Heart left ventricle (tissue), 16 donors: ENCODE measurements around the gene TRAF4. TPM values are rescaled to one million over a fixed set of nuclear protein-coding genes. Genes with fewer than 3 reads are reported as not detected.
A peak's percentile ranks its signal among the peaks of the same experiment; 100 is the strongest.
"Not testable (repeated sequence)": the region's sequence is repeated elsewhere in the genome, so short reads cannot be mapped to it uniquely, and the experiment has no call there.

Experiments used
- ATAC-seq, 4 donors: fragments of 200-7000 bp; cut with Tn5 transposase; one replicate each; pipeline ENCODE4 v1.9.1; 2020 to 2022; ENCODE audit warnings: moderate library complexity in 4 of 4, mild to moderate bottlenecking in 3 of 4, moderate number of reproducible peaks in 1 of 4
- DNase-seq, 5 donors: peaks; one replicate each; pipeline ENCODE4 v3.0.0-alpha.2; 2020
- H3K27ac ChIP-seq, 12 donors: fragments of 200-600 bp; sonication (generic) in 4 of 12; one replicate each; pipeline versions ENCODE4 v1.5.0 to v1.8.0; 2016 to 2022; ENCODE audit warnings: mild to moderate bottlenecking in 2 of 12
- H3K27me3 ChIP-seq, 9 donors: fragments of 200-600 bp; sonication (generic) in 2 of 9; one replicate each; pipeline versions ENCODE4 v1.5.1 to v1.8.0; 2016 to 2022; ENCODE audit warnings: mild to moderate bottlenecking in 3 of 9
- H3K36me3 ChIP-seq, 9 donors: fragments of 200-600 bp; sonication (generic) in 2 of 9; one replicate each; pipeline versions ENCODE4 v1.5.0 to v1.8.0; 2018 to 2022; ENCODE audit warnings: mild to moderate bottlenecking in 2 of 9
- H3K4me1 ChIP-seq, 12 donors: fragments of 200-600 bp; sonication (generic) in 4 of 12; one replicate each; pipeline versions ENCODE4 v1.5.0 to v1.8.0; 2016 to 2022; ENCODE audit warnings: mild to moderate bottlenecking in 3 of 12
- H3K4me3 ChIP-seq, 12 donors: fragments of 200-600 bp; sonication (generic) in 4 of 12; one replicate each; pipeline versions ENCODE4 v1.5.0 to v1.8.0; 2017 to 2022; ENCODE audit warnings: mild to moderate bottlenecking in 9 of 12, moderate library complexity in 4 of 12
- H3K9me3 ChIP-seq, 12 donors: fragments of 200-600 bp; sonication (generic) in 4 of 12; one replicate each; pipeline versions ENCODE4 v1.5.0 to v1.8.0; 2016 to 2022; ENCODE audit warnings: mild to moderate bottlenecking in 1 of 12
- CTCF ChIP-seq, 12 donors: fragments of 200-600 bp; sonication (generic) in 4 of 12; IDR thresholded peaks; one replicate each; pipeline versions ENCODE4 v1.5.0 to v1.8.0; 2018 to 2022; ENCODE audit warnings: antibody characterized with exemption in 12 of 12, mild to moderate bottlenecking in 5 of 12
- POLR2A ChIP-seq, 2 donors: fragments of 450-650 bp; IDR thresholded peaks; one replicate each; pipeline ENCODE4 v1.6.1; 2017; ENCODE audit warnings: antibody characterized with exemption in 2 of 2, mild to moderate bottlenecking in 2 of 2, moderate library complexity in 2 of 2
- WGBS, 4 donors: extraction: QIAGEN DNeasy Blood & Tissue Kit in 2 of 4; methylation state at CpG; one replicate each; pipeline versions ENCODE4 v1.1.5 to v1.1.7; 2013 to 2018; 5-methylcytosine and 5-hydroxymethylcytosine counted together
- intact Hi-C, 10 donors: fragments of 100-400 bp; cut with DNase I; formaldehyde crosslinking; loops; one replicate each; pipeline versions ENCODE4 v1.11.1 to v1.14.2; 2022
- polyA plus RNA-seq, 2 donors: library from polyadenylated mRNA; stranded (reverse); fragments of 200-250 nt; gene quantifications; one replicate each; pipeline ENCODE4 v1.2.3, GENCODE V29; 2013
- total RNA-seq, 9 donors: library from RNA; depleted of rRNA in 2 of 9; stranded (reverse); fragments of >200 nt in 2 of 9; fragmentation: NEBNext Ultra II Directional in 3 of 9; extraction: Animal tissue kit (Norgen Biotek cat#: 25700) in 3 of 9; gene quantifications; one replicate each; pipeline versions ENCODE4 v1.1.0 to v1.2.4, GENCODE V29; 2016 to 2023
- donor health status: ischemic (EF 13 %, LVEDD 7.1; RV severe dilation, severe dysfunction).
- donor health status: healthy with polysubstance abuse.
- donor health status: DM: no; HTN: yes; CAD: no.
- donor health status: DM: no; HTN: no; CAD: no.
- donor health status: ischemic (EF 25% LVEDD 6.9; RV normal size, moderate dysfunction).
- donor health status: ischemic (EF 25% LVEDD 5.7; RV mildly dilated, moderate dysfunction).
- donor health status: healthy.
- donor health status: DM: yes; HTN: yes; CAD: no.
- donor health status: ischemic (EF 35%, LVEDD 5.7; RV mildly dilated, moderate dysfunction).
- donor health status: nonischemic (EF 11% LVEDD 7.7; RV severe dilation, severe dysfunction).
- donor health status: DM: yes; HTN: yes; CAD: no.
- donor health status: PGD.
- donor health status: ischemic (EF 29% LVEDD 5.4; RV normal size, mild dysfunction).
- donor health status: nonischemic (EF 23%, LVEDD 6.1; RV moderate dilation, normal function).

Gene TRAF4
- total and polyA plus RNA-seq, 11 donors = 1.5 to 11.5 (median 2.7) TPM

GRCh38 chr17:28720247-28720996, 23.4 kb upstream of the TRAF4 start:
- TF ChIP-seq POLR2A (IDR thresholded peaks at IDR 0.05) (no peak), CTCF (IDR thresholded peaks at IDR 0.05) (no peak)
- DNase-seq (no peak), ATAC-seq (no peak)
- peaks cover 0 to 69% (median 43%) of the 10 kb centered on the region in 12 donors for H3K4me1 ChIP-seq
- peaks cover 0 to 48% (median 42%) of the 10 kb centered on the region in 9 donors for H3K36me3 ChIP-seq
- WGBS, 4 donors = 4 to 6% (median 4%) methylated on average over 28 to 30 of the region's 30 CpGs
- H3K4me3 ChIP-seq = peak overlapping the region; percentile 72 to 97 (median 85)
- H3K27ac ChIP-seq = peak overlapping the region; percentile 46 to 96 (median 88)
- H3K9me3 ChIP-seq = no peaks in the 10 kb centered on the region
- peaks cover 0 to 18% (median 0%) of the 10 kb centered on the region in 9 donors for H3K27me3 ChIP-seq
- intact Hi-C loops = loop anchor here in 3 of 10 donors (5.0 to 10.0 kb wide), 4 partner anchors 42 to 574 kb away; partner anchors contain the start of gene NUFIP2 (in 1 of the 3)

GRCh38 chr17:28720997-28721329, 22.8 kb upstream of the TRAF4 start:
- Histone ChIP-seq H3K4me1 (peaks cover 0 to 73% (median 47%) of the 10 kb centered on the region in 12 donors), H3K27ac (peak overlapping the region in 4 of 12 donors; percentile 90 to 93 (median 92)), H3K4me3 (peak overlapping the region in 11 of 12 donors; percentile 72 to 97 (median 86)), H3K36me3 (peaks cover 0 to 48% (median 41%) of the 10 kb centered on the region in 9 donors), H3K27me3 (peaks cover 0 to 18% (median 0%) of the 10 kb centered on the region in 9 donors)
- 36 to 43% (median 41%) methylated on average over 19 of the region's 19 CpGs for WGBS, 4 donors
- ATAC-seq, H3K9me3 ChIP-seq: not testable (repeated sequence)
- intact Hi-C loops = loop anchor here in 3 of 10 donors (5.0 to 10.0 kb wide), 4 partner anchors 41 to 574 kb away; partner anchors contain the start of gene NUFIP2 (in 1 of the 3)
- DNase-seq = peak in 1 of 5 donors; percentile 37

GRCh38 chr17:28722417-28723158, 21.2 kb upstream of the TRAF4 start:
- TF ChIP-seq POLR2A (IDR thresholded peaks at IDR 0.05) (no peak), CTCF (IDR thresholded peaks at IDR 0.05) (no peak)
- H3K27me3 ChIP-seq = peaks cover 0 to 6% (median 0%) of the 10 kb centered on the region in 9 donors
- peak overlapping the region in 1 of 12 donors; percentile 42 for H3K27ac ChIP-seq
- DNase-seq = no peak
- H3K9me3 ChIP-seq = no peaks in the 10 kb centered on the region
- WGBS, 4 donors = 72 to 81% (median 73%) methylated on average over 7 of the region's 7 CpGs
- intact Hi-C loops = loop anchor here in 3 of 10 donors (5.0 to 10.0 kb wide), 4 partner anchors 40 to 572 kb away; partner anchors contain the start of gene NUFIP2 (in 1 of the 3)
- ATAC-seq = no peak
- peak overlapping the region in 1 of 12 donors; percentile 86 for H3K4me3 ChIP-seq
- H3K36me3 ChIP-seq = peaks cover 0 to 48% (median 41%) of the 10 kb centered on the region in 9 donors
- peaks cover 0 to 73% (median 48%) of the 10 kb centered on the region in 12 donors for H3K4me1 ChIP-seq

GRCh38 chr17:28723159-28723835, 20.5 kb upstream of the TRAF4 start:
- WGBS, 4 donors = 72 to 85% (median 79%) methylated on average over 6 of the region's 6 CpGs
- Histone ChIP-seq H3K27me3 (peaks cover 0 to 3% (median 0%) of the 10 kb centered on the region in 9 donors), H3K9me3 (no peaks in the 10 kb centered on the region), H3K4me3 (no peak overlapping the region), H3K4me1 (peaks cover 0 to 72% (median 49%) of the 10 kb centered on the region in 12 donors), H3K36me3 (peaks cover 0 to 48% (median 41%) of the 10 kb centered on the region in 9 donors), H3K27ac (no peak overlapping the region)
- intact Hi-C loops = loop anchor here in 3 of 10 donors (5.0 to 10.0 kb wide), 4 partner anchors 39 to 572 kb away; partner anchors contain the start of gene NUFIP2 (in 1 of the 3)
- ATAC-seq (no peak), DNase-seq (no peak)
- no peak for TF ChIP-seq CTCF (IDR thresholded peaks at IDR 0.05)
- TF ChIP-seq POLR2A (IDR thresholded peaks at IDR 0.05) = no peak

GRCh38 chr17:28723836-28724499, 19.8 kb upstream of the TRAF4 start:
- 74 to 82% (median 77%) methylated on average over 4 of the region's 4 CpGs for WGBS, 4 donors
- H3K4me1 ChIP-seq = peaks cover 0 to 66% (median 45%) of the 10 kb centered on the region in 12 donors

More at GRCh38 chr17:28723836-28724499, 19.8 kb upstream of the TRAF4 start:
- H3K4me3 ChIP-seq, H3K27ac ChIP-seq, H3K27me3 ChIP-seq, DNase-seq, ATAC-seq, H3K9me3 ChIP-seq: not testable (repeated sequence)
- intact Hi-C loops = loop anchor here in 3 of 10 donors (5.0 to 10.0 kb wide), 4 partner anchors 38 to 571 kb away; partner anchors contain the start of gene NUFIP2 (in 1 of the 3)
- H3K36me3 ChIP-seq = peaks cover 0 to 48% (median 41%) of the 10 kb centered on the region in 9 donors
